HCT116 (cell line): ENCODE data around the gene TMEM184B. TPM values are rescaled to one million over a fixed set of nuclear protein-coding genes. Genes with fewer than 3 reads are reported as not detected.

ENCODE experiments used
- ATAC-seq: fragments of 200-7000 bp; cut with Tn5 transposase; 2 replicates; pipeline ENCODE4 v1.9.1; 2020; ENCODE audit warnings: mild to moderate bottlenecking, moderate library complexity
- BruUV-seq: library from RNA; stranded (reverse); fragments of 400-500 nt; replicated peaks from 2 replicates; lab custom pipeline; 2021; lab: Mats Ljungman, UMichigan
- CTCF ChIA-PET: fragments of 300-600 bp; sonication (Branson Sonifier 250); formaldehyde crosslinking; loops from one replicate; lab custom pipeline; 2021; ENCODE audit warnings: antibody characterized with exemption; lab: Charles Lee
- POLR2A ChIA-PET: fragments of 300-600, 350-600 bp; sonication (Branson Sonifier 250); formaldehyde crosslinking; loops from one replicate; lab custom pipeline; 2021; ENCODE audit warnings: antibody characterized with exemption; lab: Charles Lee
- RAD21 ChIA-PET, 2 experiments: fragments of 300-600 bp; sonication (Branson Sonifier 250); formaldehyde crosslinking; loops; one replicate each; lab custom pipeline; 2023; ENCODE audit warnings: low total read pairs in 2 of 2; ENCODE audit not compliant: uncharacterized antibody in 2 of 2, unreplicated experiment in 2 of 2, low non-redundant PET in 1 of 2; lab: Charles Lee
- DNase-seq: peaks from one replicate; pipeline ENCODE4 v3.0.0-alpha.2; 2010; ENCODE audit warnings: low read depth, low spot score
- H2AFZ ChIP-seq: fragments of 200-600 bp; shearing (Covaris generic), sonication (generic); 2 replicates; pipeline ENCODE4 v1.6.1; 2017; ENCODE audit warnings: low read depth, mixed run types, mixed read lengths, antibody characterized with exemption, low read length; ENCODE audit not compliant: poor library complexity, severe bottlenecking
- H3K27ac ChIP-seq: 2 replicates; pipeline ENCODE4 v1.5.1; 2012; ENCODE audit warnings: low read depth, low read length
- H3K27me3 ChIP-seq: fragments of 200-600 bp; sonication (generic); 2 replicates; pipeline ENCODE4 v1.6.1; 2016; ENCODE audit warnings: mixed run types, low read length, mixed read lengths; ENCODE audit not compliant: insufficient read depth
- H3K36me3 ChIP-seq, 2 experiments: fragments of 200-500 bp in 1 of 2; fragments of 200-600 bp in 1 of 2; sonication (Bioruptor generic) in 1 of 2; sonication (generic) in 1 of 2; 2 replicates each; pipeline versions ENCODE4 v1.5.1 to v1.6.1; 2014 to 2016; ENCODE audit warnings: low read length in 2 of 2, inconsistent platforms in 1 of 2, mixed read lengths in 1 of 2, mixed run types in 1 of 2; ENCODE audit not compliant: insufficient read depth in 2 of 2, control insufficient read depth in 1 of 2
- H3K4me1 ChIP-seq, 2 experiments: fragments of 200-600 bp in 1 of 2; sonication (generic) in 1 of 2; 2 replicates each; pipeline versions ENCODE4 v1.5.1 to v1.6.1; 2012 to 2017; ENCODE audit warnings: low read length in 2 of 2, inconsistent platforms in 1 of 2, mild to moderate bottlenecking in 1 of 2, mixed read lengths in 1 of 2, mixed run types in 1 of 2, moderate library complexity in 1 of 2; ENCODE audit not compliant: insufficient read depth in 2 of 2, control insufficient read depth in 1 of 2
- H3K4me2 ChIP-seq: fragments of 200-600 bp; sonication (generic); 2 replicates; pipeline ENCODE4 v1.6.1; 2017; ENCODE audit warnings: mixed run types, low read length, mixed read lengths
- H3K4me3 ChIP-seq, 2 experiments: fragments of 200-600 bp in 1 of 2; sonication (generic) in 1 of 2; replicated peaks in 1 of 2; 2 replicates each; pipeline ENCODE4 v1.5.1; 2011 to 2016; ENCODE audit warnings: low read length in 2 of 2, control low read depth in 1 of 2, low read depth in 1 of 2, mild to moderate bottlenecking in 1 of 2, mixed read lengths in 1 of 2, mixed run types in 1 of 2
- H3K79me2 ChIP-seq: fragments of 200-600 bp; sonication (generic); 2 replicates; pipeline ENCODE4 v1.6.1; 2017; ENCODE audit warnings: mild to moderate bottlenecking, mixed run types, low read length, moderate library complexity, mixed read lengths; ENCODE audit not compliant: insufficient read depth
- H3K9ac ChIP-seq: fragments of 200-600 bp; sonication (generic); 2 replicates; pipeline ENCODE4 v1.6.1; 2016; ENCODE audit warnings: low read length, mixed read lengths
- H3K9me2 ChIP-seq: fragments of 200-600 bp; sonication (generic), shearing (Covaris generic); 2 replicates; pipeline ENCODE4 v1.6.1; 2017; ENCODE audit warnings: mixed run types, mild to moderate bottlenecking, moderate library complexity; ENCODE audit not compliant: insufficient read depth
- H3K9me3 ChIP-seq, 2 experiments: fragments of 200-500 bp in 1 of 2; fragments of 200-600 bp in 1 of 2; sonication (Bioruptor generic) in 1 of 2; sonication (generic) in 1 of 2; 2 replicates each; pipeline ENCODE4 v1.6.1; 2014 to 2017; ENCODE audit warnings: low read length in 2 of 2, mixed read lengths in 2 of 2, inconsistent platforms in 1 of 2, low read depth in 1 of 2, mild to moderate bottlenecking in 1 of 2, mixed run types in 1 of 2, moderate library complexity in 1 of 2; ENCODE audit not compliant: control insufficient read depth in 1 of 2, insufficient read depth in 1 of 2
- H4K20me1 ChIP-seq: fragments of 200-600 bp; sonication (generic), shearing (Covaris generic); 2 replicates; pipeline ENCODE4 v1.6.1; 2017; ENCODE audit warnings: mixed run types, mild to moderate bottlenecking, moderate library complexity; ENCODE audit not compliant: insufficient read depth
- MAX ChIP-seq: IDR thresholded peaks from 2 replicates; pipeline ENCODE4 v1.6.1; 2012
- RAD21 ChIP-seq: IDR thresholded peaks from 2 replicates; pipeline ENCODE4 v1.6.1; 2012; ENCODE audit warnings: low read depth, mild to moderate bottlenecking
- SP1 ChIP-seq: IDR thresholded peaks from 2 replicates; pipeline ENCODE4 v1.6.1; 2012; ENCODE audit warnings: low read depth
- intact Hi-C: fragments of 100-400 bp; cut with micrococcal nuclease; formaldehyde crosslinking; loops from 2 replicates; pipeline ENCODE4 v1.10.0; 2022
- total RNA-seq: library from RNA; stranded (reverse); gene quantifications from one replicate; pipeline ENCODE4 v1.2.1, GENCODE V29; 2021; ENCODE audit not compliant: unreplicated experiment
- TF ChIP-seq, protein P1 (sequence below), 3 experiments: fragments of 200-600 bp in 1 of 3; sonication (generic) in 1 of 3; IDR thresholded peaks in 2 of 3; conservative IDR thresholded peaks in 1 of 3; 2 replicates each; pipeline ENCODE4 v1.5.1; 2012 to 2017; ENCODE audit warnings: low read depth in 2 of 3, low read length in 2 of 3, antibody characterized with exemption in 1 of 3, borderline replicate concordance in 1 of 3, control low read depth in 1 of 3, mild to moderate bottlenecking in 1 of 3, mixed read lengths in 1 of 3, mixed run types in 1 of 3, moderate library complexity in 1 of 3; ENCODE audit not compliant: insufficient read depth in 1 of 3
- TF ChIP-seq, protein P2 (sequence below): IDR thresholded peaks from 2 replicates; pipeline ENCODE4 v1.6.1; 2011; ENCODE audit warnings: mild to moderate bottlenecking, low read length, moderate library complexity; ENCODE audit not compliant: insufficient replicate concordance; ENCODE audit errors: extremely low read depth

The TMEM184B gene
- total RNA-seq, 1 experiment from 2014 or later = 66.0 TPM

- Histone ChIP-seq H4K20me1 (peaks cover 23% of the 10 kb centered on the region; the same call in 1 of the 2 replicates), H3K79me2 (peaks cover 86% of the 10 kb centered on the region), H3K27ac (no peak overlapping the region; the same call in 1 of the 2 replicates), H3K4me3 (no peak overlapping the region), H3K27me3 (no peaks in the 10 kb centered on the region), H2AFZ (no peak overlapping the region), H3K4me1 (peaks cover 7 to 23% of the 10 kb centered on the region in 2 experiments), H3K9ac (no peak overlapping the region), H3K36me3 (peaks cover 18 to 36% of the 10 kb centered on the region in 2 experiments; a peak in 3 of 4 replicates), H3K4me2 (no peak overlapping the region), H3K9me3 (no peaks in the 10 kb centered on the region), H3K9me2 (no peaks in the 10 kb centered on the region)
- intact Hi-C loops = no loop called here
- POLR2A ChIA-PET = no interaction called here
- DNase-seq (no peak), ATAC-seq (no peak)
- no TSS peak for BruUV-seq
- RAD21 ChIA-PET = no interaction called here
- TF ChIP-seq MAX = no peak
- TF ChIP-seq SP1 = no peak
- CTCF ChIA-PET = no interaction called here
Measured at GRCh38 chr22:38313384-38313955, 40.7 kb upstream of the TMEM184B start.

DNA sequence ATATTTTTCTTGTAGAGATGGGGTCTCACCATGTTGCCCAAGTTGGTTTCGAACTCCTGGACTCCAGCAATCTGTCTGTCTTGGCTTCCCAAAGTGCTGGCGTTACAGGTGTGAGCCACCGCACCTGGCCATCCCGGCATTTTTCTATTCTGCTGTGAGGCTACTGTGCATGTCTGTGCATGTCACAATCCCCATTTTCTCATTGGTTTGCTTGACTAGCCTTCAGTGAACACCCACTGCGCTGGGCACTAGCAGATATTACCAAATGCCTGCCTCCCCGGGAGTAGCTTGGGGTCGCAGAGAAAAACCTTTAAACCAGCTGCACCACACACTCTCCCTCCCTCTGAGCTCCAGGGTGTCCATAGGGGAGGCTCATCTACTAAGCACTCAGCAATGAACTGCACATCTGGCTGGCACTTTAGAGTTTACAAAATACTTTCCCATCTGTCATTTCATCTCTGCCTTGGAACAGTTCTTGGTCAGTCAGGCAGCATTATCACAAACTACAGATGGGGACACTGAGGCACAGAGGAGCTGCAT, 39.5 kb upstream of the TMEM184B start:
- intact Hi-C loops = no loop called here
- peaks cover 23% of the 10 kb centered on the region; the same call in 1 of the 2 replicates for H4K20me1 ChIP-seq

More for the DNA sequence above, 39.5 kb upstream of the TMEM184B start:
- H3K4me3 ChIP-seq = no peak overlapping the region
- H3K9me2 ChIP-seq = no peaks in the 10 kb centered on the region
- 0 out of 2 replicates have a peak overlapping the region, but pooled peaks have one; percentile 5 for H3K27ac ChIP-seq
- POLR2A ChIA-PET = no interaction called here
- no peak for ATAC-seq
- TF ChIP-seq, protein P1, sequence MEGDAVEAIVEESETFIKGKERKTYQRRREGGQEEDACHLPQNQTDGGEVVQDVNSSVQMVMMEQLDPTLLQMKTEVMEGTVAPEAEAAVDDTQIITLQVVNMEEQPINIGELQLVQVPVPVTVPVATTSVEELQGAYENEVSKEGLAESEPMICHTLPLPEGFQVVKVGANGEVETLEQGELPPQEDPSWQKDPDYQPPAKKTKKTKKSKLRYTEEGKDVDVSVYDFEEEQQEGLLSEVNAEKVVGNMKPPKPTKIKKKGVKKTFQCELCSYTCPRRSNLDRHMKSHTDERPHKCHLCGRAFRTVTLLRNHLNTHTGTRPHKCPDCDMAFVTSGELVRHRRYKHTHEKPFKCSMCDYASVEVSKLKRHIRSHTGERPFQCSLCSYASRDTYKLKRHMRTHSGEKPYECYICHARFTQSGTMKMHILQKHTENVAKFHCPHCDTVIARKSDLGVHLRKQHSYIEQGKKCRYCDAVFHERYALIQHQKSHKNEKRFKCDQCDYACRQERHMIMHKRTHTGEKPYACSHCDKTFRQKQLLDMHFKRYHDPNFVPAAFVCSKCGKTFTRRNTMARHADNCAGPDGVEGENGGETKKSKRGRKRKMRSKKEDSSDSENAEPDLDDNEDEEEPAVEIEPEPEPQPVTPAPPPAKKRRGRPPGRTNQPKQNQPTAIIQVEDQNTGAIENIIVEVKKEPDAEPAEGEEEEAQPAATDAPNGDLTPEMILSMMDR (IDR thresholded peaks at IDR 0.05 in 2 of 3, conservative IDR thresholded peaks at IDR 0.05 in 1 of 3; ENCODE audit: borderline replicate concordance in 1 of 3, insufficient read depth in 1 of 3, low read depth in 2 of 3, low read length in 2 of 3) = no peak
- TF ChIP-seq MAX (no peak), RAD21 (no peak)
- TF ChIP-seq, protein P2, sequence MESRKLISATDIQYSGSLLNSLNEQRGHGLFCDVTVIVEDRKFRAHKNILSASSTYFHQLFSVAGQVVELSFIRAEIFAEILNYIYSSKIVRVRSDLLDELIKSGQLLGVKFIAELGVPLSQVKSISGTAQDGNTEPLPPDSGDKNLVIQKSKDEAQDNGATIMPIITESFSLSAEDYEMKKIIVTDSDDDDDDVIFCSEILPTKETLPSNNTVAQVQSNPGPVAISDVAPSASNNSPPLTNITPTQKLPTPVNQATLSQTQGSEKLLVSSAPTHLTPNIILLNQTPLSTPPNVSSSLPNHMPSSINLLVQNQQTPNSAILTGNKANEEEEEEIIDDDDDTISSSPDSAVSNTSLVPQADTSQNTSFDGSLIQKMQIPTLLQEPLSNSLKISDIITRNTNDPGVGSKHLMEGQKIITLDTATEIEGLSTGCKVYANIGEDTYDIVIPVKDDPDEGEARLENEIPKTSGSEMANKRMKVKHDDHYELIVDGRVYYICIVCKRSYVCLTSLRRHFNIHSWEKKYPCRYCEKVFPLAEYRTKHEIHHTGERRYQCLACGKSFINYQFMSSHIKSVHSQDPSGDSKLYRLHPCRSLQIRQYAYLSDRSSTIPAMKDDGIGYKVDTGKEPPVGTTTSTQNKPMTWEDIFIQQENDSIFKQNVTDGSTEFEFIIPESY = no peak
- TF ChIP-seq, all 23 proteins: peak for 0
- Histone ChIP-seq H3K36me3 (peaks cover 18 to 36% of the 10 kb centered on the region in 2 experiments; a peak in 3 of 4 replicates), H3K4me2 (no peak overlapping the region), H3K9me3 (no peaks in the 10 kb centered on the region), H3K4me1 (peaks cover 0 to 18% of the 10 kb centered on the region in 2 experiments; a peak in 3 of 4 replicates), H2AFZ (no peak overlapping the region), H3K27me3 (no peaks in the 10 kb centered on the region), H3K79me2 (peaks cover 97% of the 10 kb centered on the region), H3K9ac (no peak overlapping the region)
- RAD21 ChIA-PET = no interaction called here
- DNase-seq = no peak
- no TSS peak for BruUV-seq
- CTCF ChIA-PET = no interaction called here
